ENCODE results near the gene RAB20. TPM values are rescaled to one million over a fixed set of nuclear protein-coding genes. Genes with fewer than 3 reads are reported as not detected.
A peak's percentile ranks its signal among the peaks of the same experiment; 100 is the strongest.

RAB20 gene
- total and polyA plus RNA-seq, 9 of the 15 experiments (the other 6 are each of a cell fraction or from before 2014, with no cell fraction given): 0.62 to 9.2 (median 5.4) TPM

DNA sequence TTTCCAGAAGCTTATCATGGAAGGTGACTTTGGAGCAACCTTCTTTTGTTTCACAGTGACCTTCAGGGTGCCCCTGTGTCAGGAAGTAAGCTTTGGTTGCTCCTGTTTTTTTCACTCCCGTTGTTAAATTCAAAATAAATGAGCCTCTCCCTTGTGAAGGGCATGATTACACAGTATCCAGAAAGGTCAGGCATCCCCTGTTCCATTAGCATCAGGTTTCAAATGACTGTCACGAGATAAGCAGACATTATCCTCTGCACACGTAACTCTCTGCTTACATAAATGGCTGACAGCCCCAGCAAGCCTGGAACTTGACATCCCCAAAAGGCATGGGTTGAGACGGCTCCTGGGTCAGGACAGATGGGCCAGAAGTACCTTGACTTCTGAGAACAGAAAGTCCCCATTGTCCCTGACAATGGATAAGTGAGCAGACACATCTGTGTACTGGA is 52.0 kb downstream of the RAB20 start (continued):
- TF ChIP-seq, protein P1, sequence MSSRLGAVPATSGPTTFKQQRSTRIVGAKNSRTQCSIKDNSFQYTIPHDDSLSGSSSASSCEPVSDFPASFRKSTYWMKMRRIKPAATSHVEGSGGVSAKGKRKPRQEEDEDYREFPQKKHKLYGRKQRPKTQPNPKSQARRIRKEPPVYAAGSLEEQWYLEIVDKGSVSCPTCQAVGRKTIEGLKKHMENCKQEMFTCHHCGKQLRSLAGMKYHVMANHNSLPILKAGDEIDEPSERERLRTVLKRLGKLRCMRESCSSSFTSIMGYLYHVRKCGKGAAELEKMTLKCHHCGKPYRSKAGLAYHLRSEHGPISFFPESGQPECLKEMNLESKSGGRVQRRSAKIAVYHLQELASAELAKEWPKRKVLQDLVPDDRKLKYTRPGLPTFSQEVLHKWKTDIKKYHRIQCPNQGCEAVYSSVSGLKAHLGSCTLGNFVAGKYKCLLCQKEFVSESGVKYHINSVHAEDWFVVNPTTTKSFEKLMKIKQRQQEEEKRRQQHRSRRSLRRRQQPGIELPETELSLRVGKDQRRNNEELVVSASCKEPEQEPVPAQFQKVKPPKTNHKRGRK (tag; IDR thresholded peaks at IDR 0.05): no peak
- no peak for TF ChIP-seq TSHZ1 (CRISPR knock-in tag; IDR thresholded peaks at IDR 0.05)
- TF ChIP-seq ZNF436 (CRISPR knock-in tag; IDR thresholded peaks at IDR 0.05): no peak
- TF ChIP-seq PPARD (CRISPR knock-in tag; IDR thresholded peaks at IDR 0.05): no peak
- peak; percentile 75 for TF ChIP-seq SOX6 (IDR thresholded peaks at IDR 0.05)
- TF ChIP-seq MCM5 (IDR thresholded peaks at IDR 0.05; ENCODE audit: low read depth): no peak
- TF ChIP-seq SAP30 (IDR thresholded peaks at IDR 0.05; ENCODE audit: borderline replicate concordance, insufficient read depth, low read depth, low read length, poor library complexity, severe bottlenecking): no peak
- TF ChIP-seq, protein P2, sequence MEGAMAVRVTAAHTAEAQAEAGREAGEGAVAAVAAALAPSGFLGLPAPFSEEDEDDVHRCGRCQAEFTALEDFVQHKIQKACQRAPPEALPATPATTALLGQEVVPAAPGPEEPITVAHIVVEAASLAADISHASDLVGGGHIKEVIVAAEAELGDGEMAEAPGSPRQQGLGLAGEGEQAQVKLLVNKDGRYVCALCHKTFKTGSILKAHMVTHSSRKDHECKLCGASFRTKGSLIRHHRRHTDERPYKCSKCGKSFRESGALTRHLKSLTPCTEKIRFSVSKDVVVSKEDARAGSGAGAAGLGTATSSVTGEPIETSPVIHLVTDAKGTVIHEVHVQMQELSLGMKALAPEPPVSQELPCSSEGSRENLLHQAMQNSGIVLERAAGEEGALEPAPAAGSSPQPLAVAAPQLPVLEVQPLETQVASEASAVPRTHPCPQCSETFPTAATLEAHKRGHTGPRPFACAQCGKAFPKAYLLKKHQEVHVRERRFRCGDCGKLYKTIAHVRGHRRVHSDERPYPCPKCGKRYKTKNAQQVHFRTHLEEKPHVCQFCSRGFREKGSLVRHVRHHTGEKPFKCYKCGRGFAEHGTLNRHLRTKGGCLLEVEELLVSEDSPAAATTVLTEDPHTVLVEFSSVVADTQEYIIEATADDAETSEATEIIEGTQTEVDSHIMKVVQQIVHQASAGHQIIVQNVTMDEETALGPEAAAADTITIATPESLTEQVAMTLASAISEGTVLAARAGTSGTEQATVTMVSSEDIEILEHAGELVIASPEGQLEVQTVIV (CRISPR knock-in tag; IDR thresholded peaks at IDR 0.05; ENCODE audit: borderline replicate concordance): no peak
- TF ChIP-seq, protein P3, sequence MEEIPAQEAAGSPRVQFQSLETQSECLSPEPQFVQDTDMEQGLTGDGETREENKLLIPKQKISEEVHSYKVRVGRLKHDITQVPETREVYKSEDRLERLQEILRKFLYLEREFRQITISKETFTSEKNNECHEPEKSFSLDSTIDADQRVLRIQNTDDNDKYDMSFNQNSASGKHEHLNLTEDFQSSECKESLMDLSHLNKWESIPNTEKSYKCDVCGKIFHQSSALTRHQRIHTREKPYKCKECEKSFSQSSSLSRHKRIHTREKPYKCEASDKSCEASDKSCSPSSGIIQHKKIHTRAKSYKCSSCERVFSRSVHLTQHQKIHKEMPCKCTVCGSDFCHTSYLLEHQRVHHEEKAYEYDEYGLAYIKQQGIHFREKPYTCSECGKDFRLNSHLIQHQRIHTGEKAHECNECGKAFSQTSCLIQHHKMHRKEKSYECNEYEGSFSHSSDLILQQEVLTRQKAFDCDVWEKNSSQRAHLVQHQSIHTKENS (CRISPR knock-in tag; IDR thresholded peaks at IDR 0.05): no peak
- no peak for TF ChIP-seq DACH1 (IDR thresholded peaks at IDR 0.05; ENCODE audit: partially characterized antibody)
- TF ChIP-seq POLR2H (tag; IDR thresholded peaks at IDR 0.05; ENCODE audit: low read depth): no peak
- TF ChIP-seq GATAD2A (IDR thresholded peaks at IDR 0.05): no peak
- no peak for TF ChIP-seq TRIM25 (IDR thresholded peaks at IDR 0.05; ENCODE audit: borderline replicate concordance)
- TF ChIP-seq NR4A1 (CRISPR knock-in tag; IDR thresholded peaks at IDR 0.05): no peak
- TF ChIP-seq NR4A1 (tag; IDR thresholded peaks at IDR 0.05): no peak
- TF ChIP-seq CHD4 (IDR thresholded peaks at IDR 0.05; ENCODE audit: insufficient read depth, insufficient replicate concordance, low read depth, low read length, poor library complexity, severe bottlenecking): no peak
- peak; percentile 35; the same call in 1 of the 2 replicates for TF ChIP-seq NFE2 (IDR thresholded peaks at IDR 0.05; ENCODE audit: low read depth)
- TF ChIP-seq CSDE1 (IDR thresholded peaks at IDR 0.05): no peak
